Tibial nerve (tissue), 4 donors: ENCODE results near the gene ZW10. TPM values are rescaled to one million over a fixed set of nuclear protein-coding genes. Genes with fewer than 3 reads are reported as not detected.

Source experiments
- DNase-seq, 2 donors: peaks; one replicate each; pipeline ENCODE4 v3.0.0-alpha.2; 2019; ENCODE audit warnings: low spot score in 2 of 2
- H3K27ac ChIP-seq, 4 donors: fragments of 200-600 bp; sonication (generic) in 3 of 4; one replicate each; pipeline ENCODE4 v1.5.1; 2017 to 2019; ENCODE audit warnings: mild to moderate bottlenecking in 1 of 4
- H3K27me3 ChIP-seq, 2 donors: fragments of 200-600 bp; sonication (generic) in 1 of 2; one replicate each; pipeline versions ENCODE4 v1.5.1 to v1.6.0; 2017 to 2019
- H3K36me3 ChIP-seq, 3 donors: fragments of 200-600 bp; sonication (generic); one replicate each; pipeline ENCODE4 v1.5.1; 2018 to 2019
- H3K4me1 ChIP-seq, 4 donors: fragments of 200-600 bp; sonication (generic) in 3 of 4; one replicate each; pipeline ENCODE4 v1.5.1; 2017 to 2019
- H3K4me3 ChIP-seq, 4 donors: fragments of 200-600 bp; sonication (generic) in 3 of 4; one replicate each; pipeline ENCODE4 v1.5.1; 2017 to 2019; ENCODE audit warnings: mild to moderate bottlenecking in 1 of 4, moderate library complexity in 1 of 4
- H3K9me3 ChIP-seq, 4 donors: fragments of 200-600 bp; sonication (generic) in 3 of 4; one replicate each; pipeline ENCODE4 v1.5.1; 2017 to 2019
- EP300 ChIP-seq, 2 donors: sonication (generic); formaldehyde crosslinking; IDR thresholded peaks; one replicate each; pipeline ENCODE4 v1.6.1; 2017; ENCODE audit warnings: antibody characterized with exemption in 2 of 2, mild to moderate bottlenecking in 1 of 2
- POLR2A ChIP-seq, 2 donors: fragments of 450-650 bp; IDR thresholded peaks; one replicate each; pipeline ENCODE4 v1.6.1; 2017; ENCODE audit warnings: antibody characterized with exemption in 2 of 2, mild to moderate bottlenecking in 2 of 2, moderate library complexity in 2 of 2
- WGBS, 2 donors: methylation state at CpG; one replicate each; pipeline ENCODE4 v1.1.5; 2018; 5-methylcytosine and 5-hydroxymethylcytosine counted together
- total RNA-seq, 4 donors: library from RNA; depleted of rRNA; stranded (reverse); fragments of >200 nt; gene quantifications; one replicate each; pipeline ENCODE4 v1.1.0, GENCODE V29; 2016
- TF ChIP-seq, protein P1 (sequence below), 5 experiments: fragments of 200-600 bp in 3 of 5; fragments of 450-650 bp in 2 of 5; sonication (generic) in 3 of 5; IDR thresholded peaks; one replicate each; pipeline ENCODE4 v1.5.1; 2016 to 2019; ENCODE audit warnings: antibody characterized with exemption in 5 of 5, mild to moderate bottlenecking in 3 of 5, moderate library complexity in 2 of 5

ZW10 gene, protein sequence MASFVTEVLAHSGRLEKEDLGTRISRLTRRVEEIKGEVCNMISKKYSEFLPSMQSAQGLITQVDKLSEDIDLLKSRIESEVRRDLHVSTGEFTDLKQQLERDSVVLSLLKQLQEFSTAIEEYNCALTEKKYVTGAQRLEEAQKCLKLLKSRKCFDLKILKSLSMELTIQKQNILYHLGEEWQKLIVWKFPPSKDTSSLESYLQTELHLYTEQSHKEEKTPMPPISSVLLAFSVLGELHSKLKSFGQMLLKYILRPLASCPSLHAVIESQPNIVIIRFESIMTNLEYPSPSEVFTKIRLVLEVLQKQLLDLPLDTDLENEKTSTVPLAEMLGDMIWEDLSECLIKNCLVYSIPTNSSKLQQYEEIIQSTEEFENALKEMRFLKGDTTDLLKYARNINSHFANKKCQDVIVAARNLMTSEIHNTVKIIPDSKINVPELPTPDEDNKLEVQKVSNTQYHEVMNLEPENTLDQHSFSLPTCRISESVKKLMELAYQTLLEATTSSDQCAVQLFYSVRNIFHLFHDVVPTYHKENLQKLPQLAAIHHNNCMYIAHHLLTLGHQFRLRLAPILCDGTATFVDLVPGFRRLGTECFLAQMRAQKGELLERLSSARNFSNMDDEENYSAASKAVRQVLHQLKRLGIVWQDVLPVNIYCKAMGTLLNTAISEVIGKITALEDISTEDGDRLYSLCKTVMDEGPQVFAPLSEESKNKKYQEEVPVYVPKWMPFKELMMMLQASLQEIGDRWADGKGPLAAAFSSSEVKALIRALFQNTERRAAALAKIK
- total RNA-seq: 10 to 100 TPM in 3 of 4 donors, 1 to 10 TPM in 1; 9.8 to 14.2 (median 12.6) TPM

DNA sequence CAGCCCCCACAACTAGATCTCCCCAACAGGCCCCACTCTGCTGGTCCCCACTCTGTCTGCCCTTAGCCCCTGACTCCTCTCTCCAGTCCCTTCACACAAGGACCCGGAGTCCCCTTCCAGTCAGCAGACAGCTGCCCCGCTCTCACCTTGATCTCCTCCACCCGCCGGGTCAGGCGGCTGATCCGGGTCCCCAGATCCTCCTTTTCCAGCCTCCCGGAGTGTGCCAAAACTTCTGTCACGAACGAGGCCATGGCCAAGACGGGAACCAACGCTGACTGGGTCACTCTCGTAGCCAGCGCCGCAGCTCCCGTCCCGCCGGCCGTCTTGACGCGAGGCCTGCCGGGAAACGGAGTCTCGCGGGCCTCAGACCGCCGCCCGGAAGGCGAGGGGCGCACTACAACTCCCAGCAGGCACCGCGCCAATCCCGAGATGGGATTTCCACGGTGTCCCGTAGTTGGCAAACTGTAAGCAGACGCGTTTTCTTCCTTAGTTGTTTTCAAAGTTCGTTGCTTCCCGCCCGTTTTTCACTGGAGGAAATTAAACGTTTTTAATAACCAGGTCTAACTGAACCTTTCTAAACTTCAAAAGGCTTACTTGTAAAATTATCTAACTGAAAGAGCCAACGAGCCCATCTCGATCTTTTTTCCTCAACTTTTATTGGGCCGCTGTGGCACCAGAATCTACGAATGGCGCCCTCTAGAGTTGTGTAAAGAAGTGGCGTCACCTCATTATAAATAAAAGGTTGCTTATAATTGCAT, at the start of gene ZW10:
TSS of gene ZW10 (minus strand) at position 277 of the 758 bp plus-strand sequence. CDS start at position 251, 26 bp downstream.
- Histone ChIP-seq H3K36me3 (peaks cover 0 to 12% (median 0%) of the 10 kb centered on the region in 3 donors), H3K27ac (peak within 1 kb of the TSS; percentile 72 to 90 (median 78)), H3K27me3 (no peaks in the 10 kb centered on the region), H3K4me3 (peak within 1 kb of the TSS; percentile 45 to 84 (median 60)), H3K4me1 (peaks cover 0 to 19% (median 4%) of the 10 kb centered on the region in 4 donors), H3K9me3 (no peaks in the 10 kb centered on the region)
- peak; percentile 95 to 97 for DNase-seq
- TF ChIP-seq EP300 (IDR thresholded peaks at IDR 0.05) (peak; percentile 79 to 90), POLR2A (IDR thresholded peaks at IDR 0.05) (peak; percentile 22 to 42)
- TF ChIP-seq, protein P1, sequence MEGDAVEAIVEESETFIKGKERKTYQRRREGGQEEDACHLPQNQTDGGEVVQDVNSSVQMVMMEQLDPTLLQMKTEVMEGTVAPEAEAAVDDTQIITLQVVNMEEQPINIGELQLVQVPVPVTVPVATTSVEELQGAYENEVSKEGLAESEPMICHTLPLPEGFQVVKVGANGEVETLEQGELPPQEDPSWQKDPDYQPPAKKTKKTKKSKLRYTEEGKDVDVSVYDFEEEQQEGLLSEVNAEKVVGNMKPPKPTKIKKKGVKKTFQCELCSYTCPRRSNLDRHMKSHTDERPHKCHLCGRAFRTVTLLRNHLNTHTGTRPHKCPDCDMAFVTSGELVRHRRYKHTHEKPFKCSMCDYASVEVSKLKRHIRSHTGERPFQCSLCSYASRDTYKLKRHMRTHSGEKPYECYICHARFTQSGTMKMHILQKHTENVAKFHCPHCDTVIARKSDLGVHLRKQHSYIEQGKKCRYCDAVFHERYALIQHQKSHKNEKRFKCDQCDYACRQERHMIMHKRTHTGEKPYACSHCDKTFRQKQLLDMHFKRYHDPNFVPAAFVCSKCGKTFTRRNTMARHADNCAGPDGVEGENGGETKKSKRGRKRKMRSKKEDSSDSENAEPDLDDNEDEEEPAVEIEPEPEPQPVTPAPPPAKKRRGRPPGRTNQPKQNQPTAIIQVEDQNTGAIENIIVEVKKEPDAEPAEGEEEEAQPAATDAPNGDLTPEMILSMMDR (IDR thresholded peaks at IDR 0.05): peak; percentile 77 to 83 (median 81)
- WGBS, 2 donors: 0% methylated on average over 36 to 39 of the region's 46 CpGs

DNA sequence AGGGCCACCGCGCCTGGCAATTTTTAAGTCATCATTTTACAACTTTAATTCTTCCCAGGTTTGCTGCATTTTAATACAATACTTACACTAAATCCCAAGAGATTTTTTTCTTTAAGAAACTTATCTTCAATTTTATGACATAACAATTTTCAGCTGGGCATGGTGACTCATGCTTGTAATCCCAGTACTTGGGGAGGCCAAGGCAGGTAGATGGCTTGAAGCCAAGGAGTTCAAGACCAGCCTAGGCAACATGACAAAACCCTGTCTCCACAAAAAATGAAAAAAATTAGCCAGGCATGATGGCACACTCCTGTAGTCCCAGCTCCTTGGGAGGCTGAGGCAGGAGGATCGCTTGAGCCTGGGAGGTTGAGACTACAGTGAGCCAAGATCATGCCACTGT, 44.9 kb upstream of the ZW10 start:
- no peak for TF ChIP-seq POLR2A (IDR thresholded peaks at IDR 0.05)
- no peak for TF ChIP-seq EP300 (IDR thresholded peaks at IDR 0.05)
- TF ChIP-seq, protein P1 (IDR thresholded peaks at IDR 0.05): no peak
- no peaks in the 10 kb centered on the region for H3K9me3 ChIP-seq
- H3K4me3 ChIP-seq: no peak overlapping the region
- H3K36me3 ChIP-seq: peaks cover 0 to 74% (median 15%) of the 10 kb centered on the region in 3 donors
- no peak overlapping the region for H3K27ac ChIP-seq
- H3K27me3 ChIP-seq: no peaks in the 10 kb centered on the region
- WGBS, 2 donors: 98 to 100% methylated on average over 3 of the region's 3 CpGs
- no peak for DNase-seq
- H3K4me1 ChIP-seq: no peaks in the 10 kb centered on the region

DNA sequence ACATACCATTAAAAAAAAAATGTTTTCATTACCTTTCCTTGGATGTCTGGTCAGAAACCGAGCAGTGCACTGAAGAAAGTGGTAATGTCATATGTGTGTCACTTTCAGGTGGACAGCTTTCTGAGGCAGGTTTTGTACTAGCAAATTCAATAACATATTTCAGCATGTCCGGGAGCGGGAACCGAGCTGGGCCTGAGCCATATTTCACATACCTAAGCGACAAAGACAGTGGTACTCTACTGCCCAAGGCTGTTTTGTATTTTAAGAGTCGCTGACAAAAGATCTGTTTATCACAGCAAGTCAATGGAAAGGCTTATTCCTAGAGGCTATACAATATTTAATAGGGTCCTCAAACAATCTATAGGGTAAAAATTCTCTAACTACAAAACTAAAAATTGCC, 44.1 kb upstream of the ZW10 start:
- DNase-seq: no peak
- H3K27me3 ChIP-seq: no peaks in the 10 kb centered on the region
- TF ChIP-seq POLR2A (IDR thresholded peaks at IDR 0.05): no peak
- TF ChIP-seq, protein P1 (IDR thresholded peaks at IDR 0.05): no peak
- no peak for TF ChIP-seq EP300 (IDR thresholded peaks at IDR 0.05)

DNA sequence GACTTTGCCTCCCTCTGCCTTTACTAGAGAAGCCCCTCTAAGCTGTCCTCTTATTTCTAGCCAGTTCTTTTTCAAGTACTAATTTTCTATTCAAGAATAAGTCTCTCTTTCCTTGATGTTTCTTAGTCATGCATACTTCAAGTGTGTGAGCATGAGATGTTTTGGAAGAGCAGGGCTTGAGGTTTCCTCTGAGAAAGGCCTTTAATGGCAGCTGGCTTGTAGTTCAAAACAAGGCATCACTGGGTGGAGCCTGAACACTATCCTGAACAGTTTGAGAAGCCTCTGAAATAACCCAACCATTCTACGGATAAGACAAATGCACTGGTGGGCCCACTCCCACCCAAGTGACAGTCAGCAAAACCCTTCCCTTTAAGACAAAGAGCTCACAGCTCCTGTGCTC, 43.7 kb upstream of the ZW10 start:
- Histone ChIP-seq H3K9me3 (no peaks in the 10 kb centered on the region), H3K36me3 (peaks cover 0 to 73% (median 15%) of the 10 kb centered on the region in 3 donors), H3K27ac (no peak overlapping the region), H3K4me1 (no peaks in the 10 kb centered on the region), H3K27me3 (no peaks in the 10 kb centered on the region), H3K4me3 (no peak overlapping the region)
- DNase-seq: no peak
- 92 to 100% methylated on average over 1 of the region's 1 CpG for WGBS, 2 donors
- no peak for TF ChIP-seq EP300 (IDR thresholded peaks at IDR 0.05)
- TF ChIP-seq, protein P1 (IDR thresholded peaks at IDR 0.05): no peak
- TF ChIP-seq POLR2A (IDR thresholded peaks at IDR 0.05): no peak

More for the DNA sequence above, 44.1 kb upstream of the ZW10 start:
- 76 to 77% methylated on average over 6 of the region's 6 CpGs for WGBS, 2 donors
- H3K4me3 ChIP-seq: no peak overlapping the region
- no peaks in the 10 kb centered on the region for H3K4me1 ChIP-seq
- H3K27ac ChIP-seq: no peak overlapping the region
- H3K36me3 ChIP-seq: peaks cover 0 to 73% (median 15%) of the 10 kb centered on the region in 3 donors
- no peaks in the 10 kb centered on the region for H3K9me3 ChIP-seq
